SK-N-SH (cell line): ENCODE results near the gene PPID.

Source experiments
- CHD2 ChIP-seq: fragments of 150-350 bp; IDR thresholded peaks from 2 replicates; pipeline ENCODE4 v1.6.1; 2018; ENCODE audit warnings: low read length; ENCODE audit not compliant: partially characterized antibody
- GATA2 ChIP-seq: sonication (generic); formaldehyde crosslinking; IDR thresholded peaks from 2 replicates; pipeline ENCODE4 v1.5.0; 2020; ENCODE audit warnings: mild to moderate bottlenecking, missing genetic modification reagents
- MXI1 ChIP-seq: IDR thresholded peaks from 2 replicates; pipeline ENCODE4 v1.6.1; 2012; ENCODE audit warnings: mild to moderate bottlenecking, low read depth, low read length, improper control_type of control experiment
- RAD21 ChIP-seq: IDR thresholded peaks from 2 replicates; pipeline ENCODE4 v1.6.1; 2012; ENCODE audit warnings: mild to moderate bottlenecking, low read length
- RCOR1 ChIP-seq: fragments of 150-350 bp; IDR thresholded peaks from 2 replicates; pipeline ENCODE4 v1.6.1; 2017; ENCODE audit warnings: antibody characterized with exemption, low read length
- USF1 ChIP-seq: IDR thresholded peaks from 2 replicates; pipeline ENCODE4 v1.4.0; 2012; ENCODE audit warnings: low read depth, borderline replicate concordance
- USF2 ChIP-seq: fragments of 150-350 bp; IDR thresholded peaks from 2 replicates; pipeline ENCODE4 v1.6.1; 2017; ENCODE audit warnings: antibody characterized with exemption, low read length, low read depth, borderline replicate concordance
- YY1 ChIP-seq: IDR thresholded peaks from 2 replicates; pipeline ENCODE4 v1.4.0; 2012; ENCODE audit warnings: low read depth, mild to moderate bottlenecking
- ZBTB33 ChIP-seq: IDR thresholded peaks from 2 replicates; pipeline ENCODE4 v1.4.0; 2012; ENCODE audit warnings: low read depth, borderline replicate concordance
- TF ChIP-seq, protein P1 (sequence below): fragments of 200-600 bp; sonication (generic); IDR thresholded peaks from 2 replicates; pipeline ENCODE4 v1.6.1; 2017; ENCODE audit warnings: antibody characterized with exemption, mild to moderate bottlenecking, moderate library complexity

DNA sequence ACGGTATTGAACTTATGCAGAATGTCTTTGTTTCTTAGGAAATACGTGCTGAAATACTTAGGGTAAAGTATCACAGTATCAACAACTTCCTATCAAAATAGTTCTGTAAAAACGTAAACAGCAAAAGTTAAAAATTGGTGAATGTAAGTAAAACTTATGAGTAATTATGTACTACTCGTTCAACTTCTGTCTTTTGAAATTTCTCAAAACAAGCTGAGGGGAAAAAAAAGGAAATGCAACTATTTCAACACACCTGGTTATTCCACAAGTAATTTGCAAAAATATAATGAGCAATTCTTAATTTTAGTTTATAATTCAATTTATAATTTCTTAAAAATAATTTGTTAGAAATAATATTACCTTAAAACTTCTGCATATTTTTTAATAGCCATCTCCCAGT, 8.3 kb downstream of the PPID start:
- TF ChIP-seq, protein P1, sequence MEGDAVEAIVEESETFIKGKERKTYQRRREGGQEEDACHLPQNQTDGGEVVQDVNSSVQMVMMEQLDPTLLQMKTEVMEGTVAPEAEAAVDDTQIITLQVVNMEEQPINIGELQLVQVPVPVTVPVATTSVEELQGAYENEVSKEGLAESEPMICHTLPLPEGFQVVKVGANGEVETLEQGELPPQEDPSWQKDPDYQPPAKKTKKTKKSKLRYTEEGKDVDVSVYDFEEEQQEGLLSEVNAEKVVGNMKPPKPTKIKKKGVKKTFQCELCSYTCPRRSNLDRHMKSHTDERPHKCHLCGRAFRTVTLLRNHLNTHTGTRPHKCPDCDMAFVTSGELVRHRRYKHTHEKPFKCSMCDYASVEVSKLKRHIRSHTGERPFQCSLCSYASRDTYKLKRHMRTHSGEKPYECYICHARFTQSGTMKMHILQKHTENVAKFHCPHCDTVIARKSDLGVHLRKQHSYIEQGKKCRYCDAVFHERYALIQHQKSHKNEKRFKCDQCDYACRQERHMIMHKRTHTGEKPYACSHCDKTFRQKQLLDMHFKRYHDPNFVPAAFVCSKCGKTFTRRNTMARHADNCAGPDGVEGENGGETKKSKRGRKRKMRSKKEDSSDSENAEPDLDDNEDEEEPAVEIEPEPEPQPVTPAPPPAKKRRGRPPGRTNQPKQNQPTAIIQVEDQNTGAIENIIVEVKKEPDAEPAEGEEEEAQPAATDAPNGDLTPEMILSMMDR, result no peak
- TF ChIP-seq CHD2 (no peak), MXI1 (no peak), ZBTB33 (no peak), RCOR1 (no peak), GATA2 (no peak), USF1 (no peak), RAD21 (no peak), USF2 (no peak), YY1 (no peak)
